Neural cell (in vitro differentiated cells): ENCODE results near the gene SLPI.

Source experiments
- CTCF ChIP-seq: fragments of 450-650 bp; IDR thresholded peaks from 2 replicates; pipeline ENCODE4 v1.5.1; 2014; ENCODE audit warnings: antibody characterized with exemption, mild to moderate bottlenecking, moderate library complexity; ENCODE audit not compliant: poor library complexity, severe bottlenecking
- EP300 ChIP-seq: fragments of 450-650 bp; conservative IDR thresholded peaks from 2 replicates; pipeline ENCODE4 v1.6.1; 2014; ENCODE audit warnings: antibody characterized with exemption, mild to moderate bottlenecking, moderate library complexity; ENCODE audit not compliant: poor library complexity, severe bottlenecking
- EZH2 ChIP-seq: fragments of 200-600, 300-800 bp; shearing (Covaris generic), sonication (generic); IDR thresholded peaks from 2 replicates; pipeline ENCODE4 v1.6.1; 2014; ENCODE audit warnings: antibody characterized with exemption, low read length, borderline replicate concordance, mild to moderate bottlenecking; ENCODE audit not compliant: insufficient read depth, poor library complexity, severe bottlenecking
- POLR2AphosphoS5 ChIP-seq: IDR thresholded peaks from 2 replicates; pipeline ENCODE4 v1.6.1; 2012
- REST ChIP-seq: IDR thresholded peaks from 2 replicates; pipeline ENCODE4 v1.6.1; 2012; ENCODE audit warnings: borderline replicate concordance

- no peak for TF ChIP-seq POLR2AphosphoS5
- TF ChIP-seq CTCF, result no peak
- TF ChIP-seq REST, result no peak
- no peak for TF ChIP-seq EZH2
- no peak for TF ChIP-seq EP300
Observed at GRCh38 chr20:45226287-45226686, 28.1 kb downstream of the SLPI start.
